ENCODE results near the gene CAMK2D.

The CAMK2D gene

DNA sequence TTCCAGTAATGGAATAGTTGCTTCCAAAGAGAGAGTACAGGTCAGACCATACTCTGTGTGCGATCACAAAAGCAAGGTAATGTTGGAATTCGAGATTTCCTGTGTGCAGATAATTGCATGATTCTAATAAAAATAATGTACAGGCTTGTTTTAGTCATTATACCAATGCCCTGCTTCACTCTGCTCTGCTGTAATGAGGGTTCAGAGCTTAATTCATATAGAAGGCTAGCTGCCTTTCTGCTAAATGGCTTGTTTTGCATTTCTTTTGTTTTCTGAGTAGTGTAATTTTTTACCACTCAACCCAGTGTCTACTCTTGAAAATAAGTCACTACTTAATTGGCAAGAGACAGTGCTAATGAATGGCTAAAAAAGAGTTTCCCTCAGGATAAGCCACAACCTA lies 236.0 kb downstream of the CAMK2D start:
- Histone ChIP-seq H3K27me3 (ENCODE audit: insufficient read depth, low read length) (no peaks in the 10 kb centered on the region), H3K9ac (ENCODE audit: low read depth, low read length) (no peak overlapping the region), H3K27ac (ENCODE audit: low read length) (no peak overlapping the region), H3K36me3 (ENCODE audit: insufficient read depth, low read depth, low read length) (no peaks in the 10 kb centered on the region), H3K9me3 (ENCODE audit: insufficient read depth, low read depth, low read length) (no peaks in the 10 kb centered on the region), H3K4me1 (ENCODE audit: insufficient read depth, low read length) (peaks cover 5% of the 10 kb centered on the region; the same call in 1 of the 2 replicates), H3K4me3 (ENCODE audit: low read length) (no peak overlapping the region)

DNA sequence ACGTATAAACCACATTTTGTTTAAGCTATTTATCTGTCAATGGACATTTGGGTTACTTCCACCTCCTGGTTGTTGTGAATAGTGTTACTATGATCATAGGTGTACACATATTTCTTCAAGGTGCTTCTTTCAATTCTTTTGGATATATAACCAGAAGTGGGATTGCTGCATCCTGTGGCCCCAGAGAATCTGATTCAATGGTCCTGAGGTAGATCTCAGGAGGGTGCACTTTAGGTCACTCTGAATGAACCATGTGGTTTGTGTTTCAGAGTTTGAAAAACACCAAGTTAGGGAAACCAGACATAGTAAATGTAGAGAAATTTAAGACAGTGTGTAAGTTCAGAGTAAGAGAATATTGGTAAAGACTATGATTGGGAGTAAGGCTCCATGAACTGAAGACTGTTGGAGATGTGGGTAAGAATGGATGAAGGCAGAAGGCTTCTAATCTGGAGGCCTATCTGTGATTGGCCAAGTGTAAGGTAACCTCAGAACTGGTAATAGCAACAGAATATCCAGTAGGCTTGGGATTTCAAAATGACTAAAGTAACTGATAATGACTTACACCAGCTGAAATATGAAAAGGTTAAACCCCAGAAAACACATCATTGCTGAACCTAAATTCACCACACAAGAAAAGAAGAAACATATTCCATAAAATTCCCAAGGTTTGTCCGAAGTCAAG lies 236.9 kb downstream of the CAMK2D start:
- Histone ChIP-seq H3K36me3 (ENCODE audit: insufficient read depth, low read depth, low read length) (no peaks in the 10 kb centered on the region), H3K4me1 (ENCODE audit: insufficient read depth, low read length) (peaks cover 5% of the 10 kb centered on the region; the same call in 1 of the 2 replicates), H3K9me3 (ENCODE audit: insufficient read depth, low read depth, low read length) (no peaks in the 10 kb centered on the region), H3K9ac (ENCODE audit: low read depth, low read length) (no peak overlapping the region), H3K27ac (ENCODE audit: low read length) (no peak overlapping the region), H3K27me3 (ENCODE audit: insufficient read depth, low read length) (no peaks in the 10 kb centered on the region), H3K4me3 (ENCODE audit: low read length) (no peak overlapping the region)

DNA sequence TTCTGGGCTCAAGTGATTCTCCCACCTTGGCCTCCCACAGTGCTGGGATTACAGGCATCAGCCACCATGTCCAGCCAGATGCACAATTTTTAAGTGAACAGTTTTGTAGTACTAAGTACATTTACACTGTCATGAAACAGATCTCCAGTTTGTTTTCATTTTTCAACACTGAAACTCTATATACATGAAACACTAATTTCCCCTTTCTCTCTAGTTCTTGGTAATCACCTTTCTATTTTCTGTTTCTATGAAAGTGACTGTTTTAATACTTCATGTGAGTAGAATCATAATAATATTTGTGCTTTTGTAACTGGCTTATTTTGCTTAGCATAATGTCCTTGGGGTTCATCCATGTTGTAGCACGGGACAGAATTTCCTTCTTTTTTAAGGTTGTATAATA lies 237.4 kb downstream of the CAMK2D start:
- no peaks in the 10 kb centered on the region for H3K36me3 ChIP-seq (ENCODE audit: insufficient read depth, low read depth, low read length)
- no peaks in the 10 kb centered on the region for H3K27me3 ChIP-seq (ENCODE audit: insufficient read depth, low read length)
- no peak overlapping the region for H3K27ac ChIP-seq (ENCODE audit: low read length)
- peaks cover 5% of the 10 kb centered on the region; the same call in 1 of the 2 replicates for H3K4me1 ChIP-seq (ENCODE audit: insufficient read depth, low read length)
- no peak overlapping the region for H3K4me3 ChIP-seq (ENCODE audit: low read length)
- H3K9me3 ChIP-seq (ENCODE audit: insufficient read depth, low read depth, low read length) = no peaks in the 10 kb centered on the region
- H3K9ac ChIP-seq (ENCODE audit: low read depth, low read length) = no peak overlapping the region

DNA sequence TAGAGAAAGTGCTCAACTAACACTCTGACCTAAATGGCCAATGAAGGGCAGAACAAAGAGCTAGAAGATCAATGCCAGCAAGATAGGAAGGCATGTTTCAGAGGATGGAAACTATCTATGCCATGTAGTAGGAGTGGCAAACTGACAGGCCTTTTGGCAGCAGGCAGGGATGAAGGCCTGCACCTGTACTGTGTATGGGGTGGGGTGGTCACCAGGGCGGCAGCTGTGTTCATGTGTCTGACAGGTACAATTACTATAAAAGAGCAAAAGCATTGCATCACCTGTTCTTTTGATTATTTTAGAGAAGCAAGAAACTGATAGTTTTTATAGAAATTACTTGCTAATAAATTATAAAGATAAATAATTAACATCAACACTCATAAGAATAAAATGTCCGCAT lies 239.1 kb downstream of the CAMK2D start:
- H3K27ac ChIP-seq (ENCODE audit: low read length) = no peak overlapping the region
- no peaks in the 10 kb centered on the region for H3K36me3 ChIP-seq (ENCODE audit: insufficient read depth, low read depth, low read length)
- H3K4me3 ChIP-seq (ENCODE audit: low read length) = no peak overlapping the region
- H3K9me3 ChIP-seq (ENCODE audit: insufficient read depth, low read depth, low read length) = no peaks in the 10 kb centered on the region
- H3K4me1 ChIP-seq (ENCODE audit: insufficient read depth, low read length) = no peaks in the 10 kb centered on the region; the same call in 1 of the 2 replicates
- H3K9ac ChIP-seq (ENCODE audit: low read depth, low read length) = no peak overlapping the region
- H3K27me3 ChIP-seq (ENCODE audit: insufficient read depth, low read length) = no peaks in the 10 kb centered on the region

DNA sequence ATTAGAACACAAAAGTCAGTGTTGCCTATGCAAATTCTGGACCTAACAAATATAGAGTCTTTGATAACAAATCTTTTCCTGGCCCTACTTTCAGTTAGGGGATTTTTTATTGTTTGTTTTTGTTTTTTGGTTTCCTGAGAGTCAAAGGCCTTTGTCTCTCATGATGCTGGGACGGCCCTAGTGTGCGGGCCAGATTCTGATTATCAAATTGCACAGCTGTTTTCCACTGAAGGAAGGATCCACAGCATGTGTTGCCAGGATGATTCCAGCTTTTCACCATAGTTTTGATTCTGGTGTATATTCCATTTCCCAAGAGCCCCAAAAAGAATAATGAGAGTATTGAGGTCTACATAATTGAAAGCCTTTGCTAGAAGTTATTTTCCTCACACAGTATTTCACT lies 248.2 kb downstream of the CAMK2D start:
- H3K4me3 ChIP-seq (ENCODE audit: low read length) = no peak overlapping the region
- H3K9me3 ChIP-seq (ENCODE audit: insufficient read depth, low read depth, low read length) = no peaks in the 10 kb centered on the region
- no peaks in the 10 kb centered on the region for H3K4me1 ChIP-seq (ENCODE audit: insufficient read depth, low read length)
- H3K36me3 ChIP-seq (ENCODE audit: insufficient read depth, low read depth, low read length) = peaks cover 8% of the 10 kb centered on the region; the same call in 1 of the 2 replicates
- H3K27ac ChIP-seq (ENCODE audit: low read length) = no peak overlapping the region
- H3K9ac ChIP-seq (ENCODE audit: low read depth, low read length) = no peak overlapping the region
- H3K27me3 ChIP-seq (ENCODE audit: insufficient read depth, low read length) = no peaks in the 10 kb centered on the region

DNA sequence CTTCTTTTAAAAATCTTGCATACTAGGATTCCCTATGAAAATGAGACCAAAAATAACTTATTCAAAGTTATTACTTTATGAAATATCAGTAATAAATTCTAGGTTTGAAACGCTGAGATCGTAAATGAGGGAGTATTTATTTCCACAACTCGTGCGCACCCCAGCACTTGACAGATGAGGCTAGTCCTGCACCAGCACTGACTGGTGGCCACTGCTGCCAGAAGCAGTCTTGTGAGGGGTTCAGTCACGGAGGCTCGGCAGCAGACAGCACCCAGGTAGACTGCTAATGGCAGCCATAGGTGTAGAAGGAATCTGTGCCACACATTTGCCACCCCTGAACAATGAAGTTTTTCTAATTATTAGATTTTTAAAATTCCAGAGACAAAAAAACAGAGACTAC lies 248.7 kb downstream of the CAMK2D start:
- Histone ChIP-seq H3K4me3 (ENCODE audit: low read length) (no peak overlapping the region), H3K36me3 (ENCODE audit: insufficient read depth, low read depth, low read length) (peaks cover 8% of the 10 kb centered on the region; the same call in 1 of the 2 replicates), H3K27ac (ENCODE audit: low read length) (no peak overlapping the region), H3K4me1 (ENCODE audit: insufficient read depth, low read length) (no peaks in the 10 kb centered on the region), H3K27me3 (ENCODE audit: insufficient read depth, low read length) (no peaks in the 10 kb centered on the region), H3K9ac (ENCODE audit: low read depth, low read length) (no peak overlapping the region), H3K9me3 (ENCODE audit: insufficient read depth, low read depth, low read length) (no peaks in the 10 kb centered on the region)

DNA sequence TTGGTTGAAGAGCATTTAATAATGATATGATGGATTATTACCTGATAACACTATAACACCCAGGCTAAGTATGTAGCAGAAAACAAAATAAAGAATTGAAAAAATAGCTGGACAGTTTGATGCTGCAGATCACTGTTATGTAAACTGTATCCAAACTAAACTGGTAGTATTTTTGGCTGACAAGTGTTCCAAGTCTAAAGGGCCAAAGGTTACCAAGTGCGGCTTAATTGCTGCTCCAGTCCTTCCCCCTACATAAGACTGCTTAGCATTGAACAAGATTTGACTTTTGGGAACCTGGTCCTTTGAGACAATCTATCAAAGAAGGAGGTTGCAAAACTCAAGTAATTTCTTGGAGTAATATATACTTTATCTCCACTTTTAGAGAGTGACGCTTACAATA lies 249.6 kb downstream of the CAMK2D start:
- H3K27ac ChIP-seq (ENCODE audit: low read length) = no peak overlapping the region
- peaks cover 8% of the 10 kb centered on the region; the same call in 1 of the 2 replicates for H3K36me3 ChIP-seq (ENCODE audit: insufficient read depth, low read depth, low read length)
- no peak overlapping the region for H3K9ac ChIP-seq (ENCODE audit: low read depth, low read length)
- H3K27me3 ChIP-seq (ENCODE audit: insufficient read depth, low read length) = no peaks in the 10 kb centered on the region
- no peaks in the 10 kb centered on the region for H3K4me1 ChIP-seq (ENCODE audit: insufficient read depth, low read length)
- H3K4me3 ChIP-seq (ENCODE audit: low read length) = no peak overlapping the region
- no peaks in the 10 kb centered on the region for H3K9me3 ChIP-seq (ENCODE audit: insufficient read depth, low read depth, low read length)

DNA sequence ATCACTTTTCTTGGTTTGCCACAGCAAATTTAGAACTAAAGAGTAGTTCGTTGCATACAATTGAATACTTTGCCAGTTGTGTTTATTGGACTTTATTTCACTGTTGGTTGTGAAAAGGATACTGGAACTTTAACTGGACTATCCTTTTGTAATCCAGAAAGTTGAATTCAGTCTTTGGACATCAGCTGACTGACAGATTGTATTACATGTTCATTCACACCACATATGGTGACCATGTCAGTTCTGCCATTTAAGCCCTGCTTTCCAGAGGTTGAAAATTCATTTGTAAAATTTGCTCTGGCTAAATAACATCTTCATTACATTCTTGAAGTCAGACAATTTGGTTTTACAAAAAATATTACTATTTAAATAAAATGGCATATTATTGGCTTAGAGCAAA lies 251.7 kb downstream of the CAMK2D start:
- H3K4me1 ChIP-seq (ENCODE audit: insufficient read depth, low read length) = no peaks in the 10 kb centered on the region
- H3K9me3 ChIP-seq (ENCODE audit: insufficient read depth, low read depth, low read length) = no peaks in the 10 kb centered on the region
- peaks cover 8% of the 10 kb centered on the region; the same call in 1 of the 2 replicates for H3K36me3 ChIP-seq (ENCODE audit: insufficient read depth, low read depth, low read length)
- no peaks in the 10 kb centered on the region for H3K27me3 ChIP-seq (ENCODE audit: insufficient read depth, low read length)
- no peak overlapping the region for H3K9ac ChIP-seq (ENCODE audit: low read depth, low read length)
- H3K4me3 ChIP-seq (ENCODE audit: low read length) = no peak overlapping the region
- no peak overlapping the region for H3K27ac ChIP-seq (ENCODE audit: low read length)

DNA sequence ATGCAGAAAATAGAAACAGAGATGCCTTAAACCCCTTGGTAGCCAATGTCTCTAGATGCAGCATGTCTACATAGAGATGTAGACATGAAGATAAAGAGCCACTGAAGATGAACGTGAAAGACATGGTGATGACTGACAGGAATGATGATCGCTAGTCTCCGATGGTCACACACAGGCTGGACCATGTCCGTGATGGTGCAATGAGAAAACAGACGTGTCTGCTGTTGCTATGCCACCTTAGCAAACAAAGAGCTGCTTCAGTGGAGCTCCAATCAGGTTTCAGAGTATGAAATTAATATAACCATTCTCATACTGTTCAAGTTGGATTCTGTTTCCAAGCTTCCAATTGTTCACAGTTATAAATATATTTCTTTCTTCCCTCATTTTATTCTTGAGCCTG lies 256.5 kb downstream of the CAMK2D start:
- Histone ChIP-seq H3K4me1 (ENCODE audit: insufficient read depth, low read length) (no peaks in the 10 kb centered on the region), H3K36me3 (ENCODE audit: insufficient read depth, low read depth, low read length) (no peaks in the 10 kb centered on the region), H3K9ac (ENCODE audit: low read depth, low read length) (no peak overlapping the region), H3K9me3 (ENCODE audit: insufficient read depth, low read depth, low read length) (no peaks in the 10 kb centered on the region), H3K4me3 (ENCODE audit: low read length) (no peak overlapping the region), H3K27me3 (ENCODE audit: insufficient read depth, low read length) (no peaks in the 10 kb centered on the region), H3K27ac (ENCODE audit: low read length) (no peak overlapping the region)

DNA sequence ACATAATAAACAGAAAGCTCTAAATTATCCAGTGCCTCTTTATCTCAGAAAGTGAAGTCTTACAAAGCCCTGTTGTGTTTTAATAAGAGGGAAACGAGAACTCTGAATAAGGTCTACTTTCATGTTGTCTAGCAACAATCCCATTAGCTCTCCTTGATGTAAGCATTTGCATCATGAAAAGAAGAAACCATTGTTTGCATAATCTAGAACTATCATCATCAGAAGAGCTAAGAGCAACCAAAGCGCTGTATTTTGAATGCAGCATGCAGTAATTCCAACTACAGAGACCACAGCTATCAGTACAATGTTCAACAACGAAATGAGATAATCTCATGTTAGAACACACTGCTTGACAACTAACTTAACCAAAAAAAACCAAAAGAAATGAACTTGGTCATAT lies 257.1 kb downstream of the CAMK2D start:
- Histone ChIP-seq H3K4me1 (ENCODE audit: insufficient read depth, low read length) (no peaks in the 10 kb centered on the region), H3K27ac (ENCODE audit: low read length) (no peak overlapping the region), H3K9ac (ENCODE audit: low read depth, low read length) (no peak overlapping the region), H3K4me3 (ENCODE audit: low read length) (no peak overlapping the region), H3K27me3 (ENCODE audit: insufficient read depth, low read length) (no peaks in the 10 kb centered on the region), H3K9me3 (ENCODE audit: insufficient read depth, low read depth, low read length) (no peaks in the 10 kb centered on the region), H3K36me3 (ENCODE audit: insufficient read depth, low read depth, low read length) (no peaks in the 10 kb centered on the region)

DNA sequence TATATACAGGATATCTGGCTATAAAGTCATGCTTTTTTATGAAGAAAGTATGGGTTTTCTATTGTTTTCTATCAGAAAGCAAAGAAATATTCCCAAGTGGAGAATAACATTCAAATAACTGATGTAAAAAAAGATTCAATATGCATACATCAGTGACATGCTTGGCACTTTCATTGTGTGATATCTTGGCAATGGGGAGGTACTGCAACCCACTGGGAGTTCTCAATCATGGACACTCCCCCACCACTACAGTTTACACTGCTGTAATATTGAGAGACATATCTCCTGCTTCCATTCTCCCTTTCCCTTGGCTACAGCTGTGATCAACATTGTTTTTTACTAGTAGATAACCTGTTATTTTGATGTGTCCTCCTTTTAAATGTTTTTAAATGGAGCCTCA lies 257.8 kb downstream of the CAMK2D start:
- H3K9me3 ChIP-seq (ENCODE audit: insufficient read depth, low read depth, low read length) = no peaks in the 10 kb centered on the region
- H3K27ac ChIP-seq (ENCODE audit: low read length) = no peak overlapping the region

DNA sequence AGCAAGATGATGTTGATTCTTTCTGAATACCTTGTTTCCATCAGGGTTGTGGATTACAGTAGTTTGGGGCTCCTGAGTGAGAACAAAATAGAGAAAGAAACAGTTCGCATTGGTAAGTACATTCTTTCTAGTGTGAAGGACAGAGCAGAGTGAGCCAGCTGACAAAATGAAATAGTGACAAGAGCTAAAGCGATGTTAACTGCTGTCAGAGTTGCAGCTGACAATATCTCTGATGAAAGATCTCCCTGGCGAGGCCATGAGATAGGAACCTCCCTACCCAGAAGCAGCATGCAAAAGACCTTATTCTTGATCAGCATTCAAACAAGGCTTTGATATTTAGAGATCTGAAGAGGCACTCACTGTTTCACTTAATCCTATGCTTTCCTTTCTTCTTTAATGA lies 258.6 kb downstream of the CAMK2D start:
- Histone ChIP-seq H3K9ac (ENCODE audit: low read depth, low read length) (no peak overlapping the region), H3K4me3 (ENCODE audit: low read length) (no peak overlapping the region), H3K36me3 (ENCODE audit: insufficient read depth, low read depth, low read length) (no peaks in the 10 kb centered on the region), H3K4me1 (ENCODE audit: insufficient read depth, low read length) (no peaks in the 10 kb centered on the region), H3K9me3 (ENCODE audit: insufficient read depth, low read depth, low read length) (no peaks in the 10 kb centered on the region), H3K27ac (ENCODE audit: low read length) (no peak overlapping the region), H3K27me3 (ENCODE audit: insufficient read depth, low read length) (no peaks in the 10 kb centered on the region)

More for the DNA sequence above, 257.8 kb downstream of the CAMK2D start:
- H3K27me3 ChIP-seq (ENCODE audit: insufficient read depth, low read length) = no peaks in the 10 kb centered on the region
- no peak overlapping the region for H3K4me3 ChIP-seq (ENCODE audit: low read length)
- no peaks in the 10 kb centered on the region for H3K36me3 ChIP-seq (ENCODE audit: insufficient read depth, low read depth, low read length)
- H3K9ac ChIP-seq (ENCODE audit: low read depth, low read length) = no peak overlapping the region
- H3K4me1 ChIP-seq (ENCODE audit: insufficient read depth, low read length) = no peaks in the 10 kb centered on the region

Data from iPS-20b (cell line).